H1 (cell line): ENCODE data around the gene REG3G. TPM values are rescaled to one million over a fixed set of nuclear protein-coding genes. Genes with fewer than 3 reads are reported as not detected.

Experiments used
- CTCF ChIA-PET: fragments of 300-600 bp; sonication (Branson Sonifier 250); formaldehyde crosslinking; loops from one replicate; lab custom pipeline; 2021; ENCODE audit not compliant: partially characterized antibody; lab: Charles Lee
- POLR2A ChIA-PET: fragments of 300-600 bp; sonication (Branson Sonifier 250); formaldehyde crosslinking; loops from one replicate; lab custom pipeline; 2021; ENCODE audit warnings: inconsistent platforms; ENCODE audit not compliant: partially characterized antibody; lab: Charles Lee
- DNase-seq, 2 experiments: peaks; one replicate each; pipeline versions ENCODE4 v3.0.0 to v3.0.0-alpha.2; 2010 to 2022; ENCODE audit warnings: low spot score in 2 of 2, low read depth in 1 of 2, mixed read lengths in 1 of 2
- FAIRE-seq: peaks from 2 replicates; lab custom pipeline; 2011; peaks lifted over from hg19 to GRCh38; lab: Jason Lieb, UNC
- H2AFZ ChIP-seq: 2 replicates; pipeline ENCODE4 v1.8.1; 2012; ENCODE audit warnings: low read length, inconsistent platforms
- H2AK5ac ChIP-seq: 2 replicates; pipeline ENCODE4 v1.6.1; 2013; ENCODE audit warnings: low read depth, low read length
- H2BK120ac ChIP-seq: replicated peaks from 2 replicates; pipeline ENCODE3; 2013; ENCODE audit warnings: low read depth, low read length, inconsistent platforms
- H2BK12ac ChIP-seq: 2 replicates; pipeline ENCODE4 v1.6.1; 2013; ENCODE audit warnings: low read depth, low read length
- H2BK15ac ChIP-seq: 2 replicates; pipeline ENCODE4 v1.6.1; 2013; ENCODE audit warnings: low read length
- H2BK20ac ChIP-seq: 2 replicates; pipeline ENCODE4 v1.6.1; 2013; ENCODE audit warnings: low read length
- H2BK5ac ChIP-seq: 2 replicates; pipeline ENCODE4 v1.6.1; 2013; ENCODE audit warnings: low read depth, low read length
- H3K14ac ChIP-seq: 2 replicates; pipeline ENCODE4 v1.6.1; 2013; ENCODE audit warnings: inconsistent platforms; ENCODE audit not compliant: insufficient read length
- H3K18ac ChIP-seq: 2 replicates; pipeline ENCODE4 v1.6.1; 2013; ENCODE audit warnings: low read length; ENCODE audit errors: extremely low read depth
- H3K23ac ChIP-seq: 2 replicates; pipeline ENCODE4 v1.6.1; 2013; ENCODE audit warnings: inconsistent platforms; ENCODE audit not compliant: insufficient read length
- H3K23me2 ChIP-seq: 2 replicates; pipeline ENCODE4 v1.6.1; 2013; ENCODE audit warnings: low read depth, low read length
- H3K27ac ChIP-seq: 2 replicates; pipeline ENCODE4 v1.6.1; 2011; ENCODE audit warnings: low read depth, low read length, inconsistent platforms
- H3K27me3 ChIP-seq, 4 experiments: replicated peaks in 1 of 4; 1 replicate in 1 of 4; 2 replicates in 3 of 4; pipeline versions ENCODE4 v1.6.1 to v1.8.1; 2011 to 2013; ENCODE audit warnings: low read length in 3 of 4, mild to moderate bottlenecking in 3 of 4, inconsistent platforms in 2 of 4, mixed read lengths in 2 of 4, moderate library complexity in 1 of 4; ENCODE audit not compliant: control insufficient read depth in 3 of 4, insufficient read depth in 3 of 4; ENCODE audit errors: extremely low read depth in 1 of 4
- H3K36me3 ChIP-seq, 4 experiments: 2 replicates each; pipeline versions ENCODE4 v1.6.1 to v1.8.1; 2011 to 2013; ENCODE audit warnings: mild to moderate bottlenecking in 4 of 4, low read length in 3 of 4, moderate library complexity in 2 of 4, control low read depth in 1 of 4, inconsistent platforms in 1 of 4; ENCODE audit not compliant: insufficient read depth in 4 of 4, control insufficient read depth in 2 of 4
- H3K4ac ChIP-seq: replicated peaks from 2 replicates; pipeline ENCODE3; 2013; ENCODE audit warnings: low read length, low read depth, mixed read lengths, inconsistent platforms; ENCODE audit not compliant: insufficient read length
- H3K4me1 ChIP-seq, 4 experiments: replicated peaks in 1 of 4; 1 replicate in 1 of 4; 2 replicates in 3 of 4; pipeline versions ENCODE4 v1.6.1 to v1.8.1; 2011 to 2013; ENCODE audit warnings: low read length in 3 of 4, inconsistent platforms in 2 of 4, mixed read lengths in 1 of 4; ENCODE audit not compliant: insufficient read depth in 4 of 4, control insufficient read depth in 3 of 4
- H3K4me2 ChIP-seq, 2 experiments: 2 replicates each; pipeline versions ENCODE4 v1.6.1 to v1.8.1; 2011 to 2013; ENCODE audit warnings: low read depth in 2 of 2, low read length in 2 of 2, control low read depth in 1 of 2, inconsistent platforms in 1 of 2, mild to moderate bottlenecking in 1 of 2; ENCODE audit not compliant: insufficient read depth in 1 of 2
- H3K4me3 ChIP-seq, 4 experiments: fragments of 200-600, 300-600 bp in 1 of 4; sonication (generic), shearing (Covaris generic), sonication (Bioruptor Twin) in 1 of 4; 2 replicates each; pipeline versions ENCODE4 v1.5.1 to v1.8.1; 2011 to 2016; ENCODE audit warnings: low read length in 4 of 4, low read depth in 3 of 4, control low read depth in 2 of 4, inconsistent platforms in 2 of 4, mild to moderate bottlenecking in 2 of 4, mixed read lengths in 1 of 4, moderate library complexity in 1 of 4; ENCODE audit not compliant: insufficient read depth in 2 of 4; ENCODE audit errors: extremely low read depth in 1 of 4
- H3K56ac ChIP-seq: replicated peaks from 2 replicates; pipeline ENCODE3; 2013; ENCODE audit warnings: low read depth, mild to moderate bottlenecking, mixed read lengths, low read length, inconsistent platforms; ENCODE audit not compliant: insufficient read length
- H3K79me1 ChIP-seq: 2 replicates; pipeline ENCODE4 v1.6.1; 2013; ENCODE audit warnings: low read depth, low read length, control low read depth
- H3K79me2 ChIP-seq, 2 experiments: 2 replicates each; pipeline versions ENCODE4 v1.6.1 to v1.8.1; 2012 to 2013; ENCODE audit warnings: low read length in 2 of 2, mild to moderate bottlenecking in 2 of 2, inconsistent platforms in 1 of 2; ENCODE audit not compliant: insufficient read depth in 2 of 2, control insufficient read depth in 1 of 2
- H3K9ac ChIP-seq, 4 experiments: replicated peaks in 1 of 4; 1 replicate in 1 of 4; 2 replicates in 3 of 4; pipeline versions ENCODE4 v1.6.1 to v1.8.1; 2011 to 2013; ENCODE audit warnings: low read depth in 3 of 4, low read length in 3 of 4, control low read depth in 2 of 4, mild to moderate bottlenecking in 2 of 4, moderate library complexity in 2 of 4, inconsistent platforms in 1 of 4; ENCODE audit errors: extremely low read depth in 1 of 4
- H3K9me3 ChIP-seq, 2 experiments: 2 replicates each; pipeline versions ENCODE4 v1.6.1 to v1.8.1; 2012 to 2013; ENCODE audit warnings: mild to moderate bottlenecking in 2 of 2, moderate library complexity in 2 of 2, control low read depth in 1 of 2, inconsistent platforms in 1 of 2, low read depth in 1 of 2, low read length in 1 of 2, mixed read lengths in 1 of 2; ENCODE audit not compliant: insufficient read depth in 2 of 2
- H4K20me1 ChIP-seq, 2 experiments: replicated peaks in 1 of 2; 2 replicates each; pipeline versions ENCODE3 to v1.8.1; 2011 to 2013; ENCODE audit warnings: inconsistent platforms in 2 of 2, low read length in 2 of 2, mild to moderate bottlenecking in 1 of 2; ENCODE audit not compliant: insufficient read depth in 2 of 2, control insufficient read depth in 1 of 2
- H4K5ac ChIP-seq: 2 replicates; pipeline ENCODE4 v1.6.1; 2013; ENCODE audit warnings: low read length, low read depth, mixed read lengths, inconsistent platforms; ENCODE audit not compliant: insufficient read length
- H4K8ac ChIP-seq: 2 replicates; pipeline ENCODE4 v1.8.0; 2013; ENCODE audit warnings: mild to moderate bottlenecking, moderate library complexity, low read length, inconsistent platforms; ENCODE audit not compliant: insufficient read depth; ENCODE audit errors: extremely low read depth
- H4K91ac ChIP-seq: replicated peaks from 2 replicates; pipeline ENCODE3; 2013; ENCODE audit warnings: low read length, mixed read lengths, inconsistent platforms; ENCODE audit not compliant: insufficient read length
- BCL11A ChIP-seq, 2 experiments: IDR thresholded peaks; one replicate each; pipeline ENCODE4 v1.6.1; 2011; ENCODE audit warnings: low read depth in 2 of 2, low read length in 2 of 2, mild to moderate bottlenecking in 2 of 2
- CREB1 ChIP-seq: IDR thresholded peaks from 2 replicates; pipeline ENCODE4 v1.6.1; 2012; ENCODE audit warnings: inconsistent platforms
- EP300 ChIP-seq, 2 experiments: IDR thresholded peaks; 1 replicate in 1 of 2; 2 replicates in 1 of 2; pipeline ENCODE4 v1.6.1; 2011 to 2012; ENCODE audit warnings: low read depth in 2 of 2, low read length in 2 of 2, mild to moderate bottlenecking in 2 of 2, borderline replicate concordance in 1 of 2, inconsistent platforms in 1 of 2, moderate library complexity in 1 of 2
- HDAC2 ChIP-seq, 2 experiments: fragments of 300-600 bp in 1 of 2; sonication (generic) in 1 of 2; IDR thresholded peaks; 2 replicates each; pipeline ENCODE4 v1.6.1; 2011 to 2012; ENCODE audit warnings: low read depth in 2 of 2, low read length in 2 of 2, mild to moderate bottlenecking in 2 of 2, moderate library complexity in 2 of 2, borderline replicate concordance in 1 of 2, inconsistent platforms in 1 of 2
- JUN ChIP-seq: IDR thresholded peaks from 2 replicates; pipeline ENCODE4 v1.6.1; 2011; ENCODE audit warnings: low read depth, mild to moderate bottlenecking, improper control_type of control experiment, low read length
- KDM4A ChIP-seq: IDR thresholded peaks from one replicate; pipeline ENCODE4 v1.7.1; 2012; ENCODE audit warnings: low read depth, mild to moderate bottlenecking, moderate library complexity, low read length, inconsistent platforms; ENCODE audit not compliant: severe bottlenecking
- SIRT6 ChIP-seq: IDR thresholded peaks from one replicate; pipeline ENCODE4 v1.7.1; 2012; ENCODE audit warnings: low read length, inconsistent platforms
- SIX5 ChIP-seq: IDR thresholded peaks from 2 replicates; pipeline ENCODE4 v1.6.1; 2011; ENCODE audit warnings: mild to moderate bottlenecking, low read depth, low read length
- SP4 ChIP-seq: IDR thresholded peaks from 2 replicates; pipeline ENCODE4 v1.6.1; 2012; ENCODE audit warnings: low read length, inconsistent platforms
- TAF1 ChIP-seq: IDR thresholded peaks from 2 replicates; pipeline ENCODE4 v1.6.1; 2011; ENCODE audit warnings: mild to moderate bottlenecking, low read depth, low read length
- YY1 ChIP-seq: IDR thresholded peaks from 2 replicates; pipeline ENCODE4 v1.6.1; 2011; ENCODE audit warnings: low read depth, mild to moderate bottlenecking, low read length
- WGBS, 2 experiments: shearing (Covaris generic) in 1 of 2; methylation state at CpG; one replicate each; pipeline versions ENCODE4 v1.1.6 to v1.1.7; 2013 to 2015; ENCODE audit warnings: low lambda C conversion rate in 2 of 2, mixed read lengths in 2 of 2, inconsistent platforms in 1 of 2, low coverage in 1 of 2, missing lambda C conversion rate in 1 of 2; ENCODE audit not compliant: insufficient replicate concordance in 2 of 2, insufficient coverage in 1 of 2, insufficient read length in 1 of 2; ENCODE audit errors: extremely low coverage in 1 of 2, missing lambda C conversion rate in 1 of 2; 5-methylcytosine and 5-hydroxymethylcytosine counted together
- polyA plus RNA-seq, 7 experiments: library from polyadenylated mRNA; depleted of rRNA in 3 of 7; stranded (reverse) in 5 of 7; unstranded in 2 of 7; fragments of >200 nt in 5 of 7; fragments of 200-250 nt in 2 of 7; gene quantifications; 1 replicate in 5 of 7; 2 replicates in 1 of 7; 4 replicates in 1 of 7; pipeline versions ENCODE4 v1.2.1 to v1.2.3, GENCODE V29; 2011 to 2013; ENCODE audit warnings: missing spikeins in 2 of 7, mixed read lengths in 2 of 7
- total RNA-seq: library from RNA; stranded (reverse); fragmentation: NEBNext Ultra II Directional; extraction: Animal tissue kit (Norgen Biotek cat#: 25700); gene quantifications from 2 replicates; pipeline ENCODE4 v1.2.1, GENCODE V29; 2021
- TF ChIP-seq, protein P1 (sequence below): IDR thresholded peaks from 2 replicates; pipeline ENCODE4 v1.6.1; 2012; ENCODE audit warnings: inconsistent platforms
- TF ChIP-seq, protein P2 (sequence below): IDR thresholded peaks from 2 replicates; pipeline ENCODE4 v1.6.1; 2011; ENCODE audit warnings: low read length, improper control_type of control experiment

Gene REG3G
- total and polyA plus RNA-seq, 2 of the 8 experiments (the other 6 are each of a cell fraction or from before 2014, with no cell fraction given): not detected

DNA sequence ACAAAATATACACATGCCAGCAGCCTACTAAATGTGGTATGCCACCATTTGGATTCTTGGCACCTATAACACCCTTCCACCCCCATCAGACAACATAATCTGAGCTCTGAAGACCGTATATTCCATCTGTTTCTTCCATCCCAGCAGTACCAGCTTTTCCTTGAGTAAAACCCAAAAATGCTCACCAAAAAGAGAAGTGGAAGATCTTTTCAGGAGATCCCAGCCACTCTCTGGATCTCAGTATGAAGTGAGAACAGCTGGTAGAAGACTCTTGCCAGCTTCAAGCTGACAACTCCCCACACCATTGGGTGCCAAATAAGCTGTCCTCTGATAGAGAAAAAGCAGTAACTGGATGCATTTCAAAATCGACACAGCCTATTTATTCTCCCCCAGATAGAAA lies 39.7 kb downstream of the REG3G start:
- Histone ChIP-seq H3K79me1 (no peaks in the 10 kb centered on the region), H4K8ac (no peak overlapping the region), H2BK20ac (no peak overlapping the region), H3K79me2 (no peaks in the 10 kb centered on the region), H3K4me3 (no peak overlapping the region), H3K27me3 (no peaks in the 10 kb centered on the region), H4K5ac (no peak overlapping the region), H2BK12ac (no peak overlapping the region), H2AK5ac (no peak overlapping the region), H3K23me2 (no peaks in the 10 kb centered on the region), H2AFZ (no peak overlapping the region), H3K9ac (no peak overlapping the region), H3K18ac (no peak overlapping the region), H4K20me1 (no peaks in the 10 kb centered on the region), H3K4ac (no peak overlapping the region), H3K4me2 (no peak overlapping the region), H3K9me3 (0 out of 4 replicates have a peak, but pooled peaks cover 0 to 3% of the 10 kb centered on the region in 2 experiments), H3K36me3 (no peaks in the 10 kb centered on the region), H4K91ac (no peak overlapping the region), H3K4me1 (no peaks in the 10 kb centered on the region), H2BK120ac (no peak overlapping the region), H2BK15ac (no peak overlapping the region), H3K56ac (no peak overlapping the region), H2BK5ac (no peak overlapping the region), H3K23ac (no peak overlapping the region), H3K27ac (no peak overlapping the region), H3K14ac (no peak overlapping the region)
- 92% methylated on average over 2 of the region's 2 CpGs; no CpG with 5 or more reads in 1 of the 2 experiments for WGBS, 2 experiments
- no peak for DNase-seq
- ChIA-PET CTCF (interaction anchor here (0.6 to 1.5 kb wide), 3 partner anchors 24 to 77 kb away, joined by 3 to 8 read pairs (median 4); no protein-coding TSS in a partner anchor), POLR2A (no interaction called here)
- FAIRE-seq: no peak
- no peak for TF ChIP-seq YY1
- TF ChIP-seq JUN: no peak
- no peak for TF ChIP-seq EP300 (IDR thresholded peaks at IDR 0.05; ENCODE audit: borderline replicate concordance in 1 of 2, low read depth in 2 of 2, low read length in 2 of 2)
- TF ChIP-seq KDM4A: no peak
- TF ChIP-seq, protein P1, sequence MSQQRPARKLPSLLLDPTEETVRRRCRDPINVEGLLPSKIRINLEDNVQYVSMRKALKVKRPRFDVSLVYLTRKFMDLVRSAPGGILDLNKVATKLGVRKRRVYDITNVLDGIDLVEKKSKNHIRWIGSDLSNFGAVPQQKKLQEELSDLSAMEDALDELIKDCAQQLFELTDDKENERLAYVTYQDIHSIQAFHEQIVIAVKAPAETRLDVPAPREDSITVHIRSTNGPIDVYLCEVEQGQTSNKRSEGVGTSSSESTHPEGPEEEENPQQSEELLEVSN: no peak
- TF ChIP-seq TAF1: no peak
- no peak for TF ChIP-seq SIX5
- TF ChIP-seq HDAC2 (IDR thresholded peaks at IDR 0.05; ENCODE audit: borderline replicate concordance in 1 of 2, low read depth in 2 of 2, low read length in 2 of 2): no peak
- TF ChIP-seq CREB1: no peak
- TF ChIP-seq SP4: no peak
- no peak for TF ChIP-seq BCL11A (IDR thresholded peaks at IDR 0.05; ENCODE audit: low read depth in 2 of 2, low read length in 2 of 2)
- no peak for TF ChIP-seq SIRT6
- TF ChIP-seq, protein P2, sequence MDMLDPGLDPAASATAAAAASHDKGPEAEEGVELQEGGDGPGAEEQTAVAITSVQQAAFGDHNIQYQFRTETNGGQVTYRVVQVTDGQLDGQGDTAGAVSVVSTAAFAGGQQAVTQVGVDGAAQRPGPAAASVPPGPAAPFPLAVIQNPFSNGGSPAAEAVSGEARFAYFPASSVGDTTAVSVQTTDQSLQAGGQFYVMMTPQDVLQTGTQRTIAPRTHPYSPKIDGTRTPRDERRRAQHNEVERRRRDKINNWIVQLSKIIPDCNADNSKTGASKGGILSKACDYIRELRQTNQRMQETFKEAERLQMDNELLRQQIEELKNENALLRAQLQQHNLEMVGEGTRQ: no peak
